Measurements from ENCODE around the gene GNPTAB.

- TF ChIP-seq ZNF121 (CRISPR knock-in tag; IDR thresholded peaks at IDR 0.05) = no peak
- no peak for TF ChIP-seq CTCF (IDR thresholded peaks at IDR 0.05)
- TF ChIP-seq SMAD3 (CRISPR knock-in tag; IDR thresholded peaks at IDR 0.05; ENCODE audit: borderline replicate concordance) = no peak
- no peak for TF ChIP-seq ETV6 (CRISPR knock-in tag; IDR thresholded peaks at IDR 0.05)
Observed at GRCh38 chr12:101863981-101864380, 33.2 kb upstream of the GNPTAB start.

All from WTC11 (cell line).